GM04504 (cell line): ENCODE data around the gene SOX1.

Experiments
- DNase-seq: peaks from one replicate; pipeline ENCODE4 v3.0.0-alpha.2; 2012; ENCODE audit warnings: low read depth

SOX1 gene

GRCh38 chr13:112067116-112067741 lies at the start of gene SOX1:
SOX1 (plus strand) TSS chr13:112067149; CDS start chr13:112067659, 510 bp downstream.
- DNase-seq, result no peak

DNA sequence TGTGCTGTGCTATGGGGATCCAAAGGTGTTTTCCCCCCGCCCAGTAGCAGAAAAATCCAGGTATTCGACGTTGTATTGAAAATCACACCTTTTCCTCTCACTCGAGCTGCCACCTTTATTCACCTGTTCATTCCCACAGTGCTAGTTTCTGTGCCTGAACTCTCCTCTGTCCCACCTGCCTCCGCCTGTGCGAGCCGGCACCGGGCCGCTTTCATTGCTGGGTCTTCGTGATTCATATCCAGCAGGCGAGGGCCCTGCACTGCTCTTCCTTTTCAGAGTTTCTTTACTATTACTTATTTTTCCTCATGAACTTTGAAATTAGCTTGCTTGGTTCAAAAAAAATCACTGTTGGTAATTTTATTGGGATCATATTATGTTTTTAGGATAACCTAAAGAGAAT lies 42.4 kb upstream of the SOX1 start:
- no peak for DNase-seq

GRCh38 chr13:112027250-112027649 lies 39.7 kb upstream of the SOX1 start:
- DNase-seq, result no peak

DNA sequence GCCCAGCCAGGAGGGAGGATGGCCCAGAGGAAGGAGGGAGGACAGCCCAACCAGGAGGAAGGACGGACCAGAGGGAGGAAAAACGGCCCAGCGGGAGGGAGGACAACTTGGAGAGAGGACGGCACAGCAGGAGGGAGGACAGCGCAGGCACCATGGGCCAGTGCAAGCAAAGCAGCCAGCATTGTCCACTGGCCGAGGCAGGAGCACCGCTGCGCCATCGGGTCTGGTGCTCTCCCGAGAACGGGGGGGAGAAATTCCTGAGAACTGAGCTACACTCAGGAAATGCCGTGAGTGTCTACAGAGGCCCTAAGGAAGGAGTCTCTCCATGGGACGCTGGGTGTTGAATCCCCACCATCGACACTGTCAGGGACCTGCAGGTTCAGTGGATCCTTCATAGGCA lies 38.5 kb upstream of the SOX1 start:
- DNase-seq, result no peak

DNA sequence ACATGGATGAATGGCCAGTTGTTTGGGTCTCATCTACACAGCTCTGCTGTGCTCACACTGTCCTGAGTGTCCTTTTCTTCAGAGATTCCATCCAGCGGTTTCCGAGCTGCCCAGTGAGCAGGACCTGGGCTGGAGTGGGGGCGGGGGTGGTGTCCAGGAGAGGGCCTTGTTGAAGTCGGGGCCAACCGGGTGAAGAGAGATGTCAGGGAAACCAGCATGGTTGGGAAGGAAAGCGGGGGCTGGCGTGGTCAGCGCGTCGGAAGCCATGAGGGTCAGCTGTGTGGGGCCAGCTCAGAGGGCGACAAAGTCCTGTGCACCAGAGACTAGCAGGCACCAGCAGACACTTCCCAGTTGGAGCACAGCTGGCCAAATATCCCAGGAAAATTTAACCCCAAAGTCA lies 37.8 kb upstream of the SOX1 start:
- no peak for DNase-seq

DNA sequence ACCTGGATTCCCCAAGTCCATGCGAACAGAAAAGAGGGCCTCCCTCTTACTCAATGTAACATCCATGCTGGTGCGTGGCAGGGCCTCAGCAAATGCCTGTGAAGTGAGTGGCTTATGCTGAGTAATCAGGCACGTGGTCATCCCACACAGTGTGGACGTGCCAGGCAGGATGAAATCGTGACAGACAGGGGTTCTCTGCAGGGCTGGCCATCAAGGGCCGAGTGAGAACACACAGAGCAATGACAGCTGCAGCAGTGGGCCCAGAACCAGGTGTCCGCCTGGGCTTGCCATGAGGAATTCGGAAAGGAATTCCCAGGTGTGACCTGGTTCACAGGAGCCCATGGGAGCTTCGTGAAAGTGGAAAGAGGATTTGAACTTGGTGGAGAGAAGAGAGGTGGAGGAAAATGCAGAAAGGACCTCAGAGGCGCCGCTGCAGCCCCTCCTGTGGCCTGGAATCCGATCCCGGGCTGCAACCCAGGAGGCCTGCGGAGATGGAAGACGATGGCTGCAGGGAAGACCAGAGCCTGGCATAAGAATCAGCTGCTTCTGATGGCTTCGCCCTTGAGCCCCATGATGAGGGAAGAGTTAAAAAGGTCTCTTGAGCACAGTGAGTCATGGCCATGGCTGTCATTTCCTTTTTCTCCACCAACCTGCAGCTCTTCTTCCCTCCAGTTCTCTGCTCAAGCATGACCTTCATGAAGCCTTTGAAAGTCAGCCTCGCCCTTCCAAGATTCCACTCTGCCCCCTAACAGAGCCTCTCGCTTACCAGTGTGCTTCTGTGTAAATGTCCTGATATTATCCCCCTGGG lies 34.6 kb upstream of the SOX1 start:
- DNase-seq, result no peak

- no peak for DNase-seq
These were observed 32.7 kb upstream of the SOX1 start for GRCh38 chr13:112034231-112034630.

DNA sequence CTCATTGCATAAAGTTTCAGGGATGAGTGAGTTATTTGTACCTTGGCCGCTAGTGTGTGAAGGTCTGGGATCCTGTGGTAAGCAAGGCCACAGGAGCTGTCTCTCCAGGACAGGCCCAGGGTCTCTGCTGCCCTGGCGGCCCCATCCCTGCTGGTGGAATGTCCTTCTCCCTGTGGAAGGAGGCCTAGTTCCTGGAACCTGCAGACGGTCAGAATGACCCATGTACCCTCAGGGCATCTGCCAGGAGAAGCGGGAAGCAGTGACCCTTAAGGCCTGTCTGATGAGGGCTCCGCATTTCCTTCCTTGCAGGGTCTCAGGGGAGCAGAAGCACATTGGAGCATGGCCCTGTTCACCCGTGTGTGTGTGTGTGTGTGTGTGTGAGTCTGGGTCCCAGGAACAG lies 32.1 kb upstream of the SOX1 start:
- no peak for DNase-seq

DNA sequence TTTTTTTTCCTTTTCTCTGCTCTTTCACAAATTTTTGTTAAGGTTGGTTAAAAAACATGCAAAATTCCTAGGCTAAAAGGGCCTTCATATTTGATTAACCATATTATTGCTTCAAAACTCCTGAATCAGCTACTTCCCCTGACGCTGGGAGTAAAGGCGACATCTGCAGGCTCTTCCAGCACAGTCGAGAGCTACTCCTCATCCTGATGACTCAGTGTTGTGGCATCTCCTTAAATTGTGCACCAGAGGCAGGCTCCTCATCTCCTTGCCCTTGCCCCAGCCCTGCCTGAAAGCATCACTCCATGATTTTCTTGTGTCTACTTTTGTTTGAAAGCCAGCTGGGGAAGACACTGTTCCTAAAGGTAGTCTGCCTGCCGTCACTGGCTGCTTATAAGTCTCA lies 24.5 kb upstream of the SOX1 start:
- no peak for DNase-seq

GRCh38 chr13:112052213-112052612 lies 14.7 kb upstream of the SOX1 start:
- DNase-seq, result no peak

DNA sequence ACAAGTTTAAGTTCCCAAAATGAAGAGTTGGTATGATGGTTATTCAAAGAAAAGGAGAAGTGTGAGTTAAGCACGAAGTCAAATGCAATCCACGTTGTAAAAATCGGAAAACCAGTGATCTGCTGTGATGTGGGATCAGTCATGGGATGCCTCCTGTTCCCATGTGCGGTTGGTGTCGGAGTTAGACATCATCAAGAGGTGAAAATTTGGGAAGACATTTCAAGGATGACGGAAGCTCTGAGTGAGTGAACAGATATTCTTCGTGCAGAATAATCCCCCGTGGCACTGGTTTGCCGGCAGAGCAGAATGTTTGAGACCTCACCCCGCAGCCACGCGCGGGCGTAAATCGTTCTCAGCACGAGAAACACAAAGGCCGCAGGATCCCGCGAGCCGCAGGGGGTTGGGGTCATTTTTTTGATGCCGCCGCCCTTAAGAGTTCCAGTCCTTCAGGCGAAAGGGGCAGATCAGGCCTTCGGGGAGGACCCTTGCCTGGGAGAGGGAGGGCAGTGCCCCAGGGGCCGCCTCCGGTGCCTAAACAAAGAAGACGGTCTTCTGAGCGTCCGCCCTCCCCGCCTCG lies 13.7 kb upstream of the SOX1 start:
- no peak for DNase-seq

GRCh38 chr13:112053744-112054615 lies 13.0 kb upstream of the SOX1 start:
- no peak for DNase-seq

GRCh38 chr13:112054616-112055015 lies 12.3 kb upstream of the SOX1 start:
- no peak for DNase-seq

GRCh38 chr13:112055036-112055914 lies 11.7 kb upstream of the SOX1 start:
- no peak for DNase-seq

DNA sequence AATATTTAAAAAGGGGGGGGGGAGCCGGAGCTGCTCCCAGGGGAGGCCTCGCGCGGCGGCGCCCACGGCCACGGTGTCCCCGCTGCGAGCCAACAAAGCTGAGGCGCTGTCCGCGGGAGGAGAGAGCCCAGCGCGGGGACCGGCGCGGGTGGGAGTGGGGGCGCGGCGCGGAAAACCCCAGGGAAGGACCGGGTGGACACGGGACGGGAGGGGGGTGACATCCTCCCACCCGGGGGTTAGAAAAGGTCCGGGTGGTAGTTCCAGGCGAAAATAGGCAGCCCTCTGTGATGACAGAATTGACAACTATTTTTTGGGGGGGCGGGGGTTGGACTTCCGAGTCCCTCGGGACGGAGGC lies 11.1 kb upstream of the SOX1 start:
- DNase-seq, result no peak

GRCh38 chr13:112056284-112056727 lies 10.6 kb upstream of the SOX1 start:
- DNase-seq, result no peak

GRCh38 chr13:112056739-112057438 lies 10.1 kb upstream of the SOX1 start:
- DNase-seq, result no peak

DNA sequence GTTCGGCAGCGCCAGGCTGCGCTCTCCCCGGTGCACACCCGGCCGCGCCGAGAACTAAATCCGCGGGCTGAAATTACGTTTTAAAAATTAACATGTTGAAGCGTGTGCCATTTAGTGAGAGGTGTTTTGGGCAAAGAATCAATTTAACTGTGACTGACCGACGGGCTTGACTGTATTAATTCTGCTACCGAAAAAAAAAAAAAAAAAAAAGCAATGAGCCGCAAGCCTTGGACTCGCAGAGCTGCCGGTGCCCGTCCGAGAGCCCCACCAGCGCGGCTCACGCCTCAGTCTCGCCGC lies 9.6 kb upstream of the SOX1 start:
- DNase-seq, result no peak

DNA sequence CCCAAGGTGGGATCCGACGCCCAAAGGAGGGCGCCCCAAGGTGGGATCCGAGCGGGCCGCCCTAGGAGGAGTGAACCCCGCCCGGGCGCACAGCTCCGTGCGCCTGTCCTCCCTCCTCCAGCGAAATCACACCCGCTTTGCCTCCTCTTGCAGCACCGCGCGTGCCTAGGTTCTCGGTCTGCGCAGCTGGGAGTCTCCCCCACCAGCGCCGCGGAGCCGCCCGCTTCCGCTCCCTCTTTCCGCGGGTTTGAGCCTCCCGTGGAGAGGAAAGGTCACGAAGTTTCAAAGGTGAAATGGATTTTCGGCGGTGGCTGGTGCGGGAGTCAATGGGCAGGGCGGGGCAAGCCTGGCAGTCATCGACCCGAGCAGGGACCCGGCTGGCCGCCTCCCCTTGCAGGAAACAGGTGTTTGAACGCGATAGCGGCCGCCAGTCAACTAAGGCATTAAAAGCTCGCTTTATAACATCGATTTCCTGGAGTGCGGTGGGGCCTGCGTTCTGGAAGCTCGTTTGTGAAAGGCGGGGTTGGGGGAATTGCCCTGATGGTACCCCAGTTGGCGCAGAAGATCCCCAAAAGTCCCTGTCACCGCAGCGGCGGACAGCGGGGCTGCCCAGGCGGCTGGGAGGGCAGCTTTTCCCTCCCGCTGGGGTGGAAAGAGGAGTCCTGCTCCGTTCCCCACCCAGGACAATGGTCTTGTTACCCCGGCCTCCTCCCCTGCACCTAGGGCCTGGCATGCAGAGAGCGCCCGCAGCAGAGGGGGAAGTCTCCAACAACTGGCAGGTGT lies 9.0 kb upstream of the SOX1 start:
- no peak for DNase-seq

DNA sequence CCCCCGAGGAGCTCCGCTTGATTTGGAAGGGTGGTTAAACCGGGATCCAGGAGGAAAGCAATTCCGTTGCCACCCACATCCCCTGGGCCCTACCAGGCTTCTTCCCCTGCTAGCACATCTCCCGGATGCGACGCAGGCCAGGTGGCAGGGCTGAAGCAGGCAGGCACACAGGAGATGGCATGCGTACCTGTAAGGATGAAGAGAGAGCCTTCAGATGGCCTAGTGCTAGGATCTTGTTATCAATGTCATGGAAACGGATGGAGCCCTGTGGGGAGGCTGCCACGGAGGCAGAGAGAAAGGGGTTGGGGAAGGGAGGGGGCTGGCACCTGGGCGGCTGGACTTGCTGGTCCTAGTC lies 8.5 kb upstream of the SOX1 start:
- DNase-seq, result no peak
